HEK293 (cell line): ENCODE results near the gene PDLIM5.

Experiments used
- CTCF ChIA-PET: fragments of 350-600 bp; formaldehyde crosslinking; extraction: SDS; loops from one replicate; lab custom pipeline; 2021; ENCODE audit warnings: antibody characterized with exemption; lab: Yijun Ruan, JAX
- POLR2A ChIA-PET: fragments of 300-600 bp; formaldehyde crosslinking; extraction: SDS; loops from one replicate; lab custom pipeline; 2020; ENCODE audit warnings: antibody characterized with exemption, inconsistent platforms; lab: Yijun Ruan, JAX
- H3K27ac ChIP-seq: fragments of 200-500 bp; sonication (Bioruptor generic); 2 replicates; pipeline ENCODE4 v1.5.1; 2014; ENCODE audit warnings: low read depth, low read length, control low read depth, inconsistent platforms; ENCODE audit errors: extremely low read depth
- H3K36me3 ChIP-seq, 2 experiments: fragments of 200-500 bp in 1 of 2; sonication (Bioruptor generic) in 1 of 2; 1 replicate in 1 of 2; 2 replicates in 1 of 2; pipeline ENCODE4 v1.5.1; 2014 to 2017; ENCODE audit warnings: inconsistent platforms in 2 of 2, low read length in 2 of 2; ENCODE audit not compliant: control insufficient read depth in 2 of 2, insufficient read depth in 1 of 2
- H3K4me1 ChIP-seq: fragments of 200-500 bp; sonication (Bioruptor generic); 2 replicates; pipeline ENCODE4 v1.5.1; 2014; ENCODE audit warnings: mild to moderate bottlenecking, low read length, inconsistent platforms; ENCODE audit not compliant: control insufficient read depth, insufficient read depth
- H3K4me3 ChIP-seq: 2 replicates; pipeline ENCODE4 v1.5.1; 2011; ENCODE audit warnings: low read depth, mild to moderate bottlenecking, control low read depth, low read length, moderate library complexity
- H3K9me3 ChIP-seq: fragments of 200-500 bp; sonication (Bioruptor generic); 2 replicates; pipeline ENCODE4 v1.5.1; 2014; ENCODE audit warnings: low read depth, low read length, inconsistent platforms; ENCODE audit not compliant: control insufficient read depth, insufficient read depth
- GLI4 ChIP-seq: fragments of 450-650 bp; formaldehyde crosslinking; IDR thresholded peaks from 2 replicates; pipeline ENCODE4 v1.5.1; 2016; ENCODE audit warnings: missing biosample characterization, missing genetic modification characterization
- KLF10 ChIP-seq: fragments of 450-650 bp; IDR thresholded peaks from 2 replicates; pipeline ENCODE4 v1.5.1; 2018; ENCODE audit warnings: missing biosample characterization, mild to moderate bottlenecking, missing genetic modification characterization
- PATZ1 ChIP-seq: fragments of 450-650 bp; formaldehyde crosslinking; IDR thresholded peaks from 2 replicates; pipeline ENCODE4 v1.5.1; 2016; ENCODE audit warnings: missing biosample characterization, missing genetic modification characterization
- PRDM2 ChIP-seq: fragments of 450-650 bp; formaldehyde crosslinking; IDR thresholded peaks from 2 replicates; pipeline ENCODE4 v1.5.1; 2016; ENCODE audit warnings: missing biosample characterization, missing genetic modification characterization, borderline replicate concordance
- ZBTB10 ChIP-seq: fragments of 450-650 bp; formaldehyde crosslinking; IDR thresholded peaks from 2 replicates; pipeline ENCODE4 v1.5.1; 2016; ENCODE audit warnings: missing biosample characterization, missing genetic modification characterization
- ZBTB20 ChIP-seq: fragments of 450-650 bp; formaldehyde crosslinking; IDR thresholded peaks from 2 replicates; pipeline ENCODE4 v1.5.1; 2016; ENCODE audit warnings: missing biosample characterization, missing genetic modification characterization
- ZBTB7A ChIP-seq: fragments of 450-650 bp; formaldehyde crosslinking; IDR thresholded peaks from 2 replicates; pipeline ENCODE4 v1.5.1; 2016; ENCODE audit warnings: low read depth, missing biosample characterization, missing genetic modification characterization
- ZFHX2 ChIP-seq: fragments of 450-650 bp; formaldehyde crosslinking; conservative IDR thresholded peaks from 2 replicates; pipeline ENCODE4 v1.5.1; 2016; ENCODE audit warnings: missing biosample characterization, missing genetic modification characterization
- ZNF121 ChIP-seq: fragments of 450-650 bp; formaldehyde crosslinking; IDR thresholded peaks from 2 replicates; pipeline ENCODE4 v1.5.1; 2016; ENCODE audit warnings: missing biosample characterization, missing genetic modification characterization
- ZNF16 ChIP-seq: fragments of 450-650 bp; formaldehyde crosslinking; IDR thresholded peaks from 2 replicates; pipeline ENCODE4 v1.5.1; 2016; ENCODE audit warnings: low read depth, missing biosample characterization, missing genetic modification characterization
- ZNF19 ChIP-seq: fragments of 450-650 bp; formaldehyde crosslinking; IDR thresholded peaks from 2 replicates; pipeline ENCODE4; 2016; ENCODE audit warnings: missing biosample characterization, missing genetic modification characterization, low read depth
- ZNF274 ChIP-seq, 2 experiments: fragments of 200-500 bp in 1 of 2; fragments of 450-650 bp in 1 of 2; sonication (Bioruptor generic) in 1 of 2; formaldehyde crosslinking in 1 of 2; IDR thresholded peaks; 2 replicates each; pipeline versions ENCODE4 v1.5.1 to v1.6.1; 2014 to 2016; ENCODE audit warnings: borderline replicate concordance in 1 of 2, inconsistent platforms in 1 of 2, low read length in 1 of 2, missing biosample characterization in 1 of 2, missing genetic modification characterization in 1 of 2
- ZNF366 ChIP-seq: fragments of 450-650 bp; formaldehyde crosslinking; conservative IDR thresholded peaks from 2 replicates; pipeline ENCODE4 v1.5.1; 2016; ENCODE audit warnings: missing biosample characterization, missing genetic modification characterization
- ZNF404 ChIP-seq: fragments of 450-650 bp; formaldehyde crosslinking; IDR thresholded peaks from 2 replicates; pipeline ENCODE4 v1.5.1; 2017; ENCODE audit warnings: missing biosample characterization, missing genetic modification characterization
- ZNF48 ChIP-seq: fragments of 450-650 bp; formaldehyde crosslinking; IDR thresholded peaks from 2 replicates; pipeline ENCODE4 v1.5.1; 2016; ENCODE audit warnings: missing biosample characterization, missing genetic modification characterization
- ZNF677 ChIP-seq: fragments of 450-650 bp; IDR thresholded peaks from 2 replicates; pipeline ENCODE4 v1.5.0; 2018; ENCODE audit warnings: missing biosample characterization, mild to moderate bottlenecking, missing genetic modification characterization, moderate library complexity
- ZNF692 ChIP-seq: fragments of 450-650 bp; formaldehyde crosslinking; IDR thresholded peaks from 2 replicates; pipeline ENCODE4 v1.5.1; 2016; ENCODE audit warnings: missing biosample characterization, missing genetic modification characterization
- ZNF701 ChIP-seq: fragments of 450-650 bp; formaldehyde crosslinking; IDR thresholded peaks from 2 replicates; pipeline ENCODE4 v1.5.1; 2016; ENCODE audit warnings: missing biosample characterization, missing genetic modification characterization
- ZNF791 ChIP-seq: fragments of 450-650 bp; formaldehyde crosslinking; IDR thresholded peaks from 2 replicates; pipeline ENCODE4 v1.5.1; 2016; ENCODE audit warnings: missing biosample characterization, missing genetic modification characterization

Gene PDLIM5

GRCh38 chr4:94498502-94498901, 46.8 kb downstream of the PDLIM5 start:
- Histone ChIP-seq H3K4me1 (no peaks in the 10 kb centered on the region), H3K9me3 (no peaks in the 10 kb centered on the region), H3K36me3 (no peaks in the 10 kb centered on the region), H3K27ac (no peak overlapping the region), H3K4me3 (no peak overlapping the region)
- ChIA-PET POLR2A (no interaction called here), CTCF (no interaction called here)
- TF ChIP-seq ZNF791 (tag by site-specific recombination) = no peak
- no peak for TF ChIP-seq ZNF274 (IDR thresholded peaks at IDR 0.05; ENCODE audit: low read length)
- no peak for TF ChIP-seq ZNF274 (tag by site-specific recombination; IDR thresholded peaks at IDR 0.05; ENCODE audit: borderline replicate concordance)
- no peak for TF ChIP-seq KLF10 (tag by site-specific recombination)
- TF ChIP-seq ZNF366 = no peak
- no peak for TF ChIP-seq PATZ1 (tag by site-specific recombination)
- TF ChIP-seq PRDM2 = no peak
- TF ChIP-seq ZNF48 (tag by site-specific recombination) = no peak
- no peak for TF ChIP-seq ZNF692
- no peak for TF ChIP-seq ZBTB7A (tag by site-specific recombination)

- CTCF ChIA-PET = no interaction called here
- no peak for TF ChIP-seq ZNF677 (tag by site-specific recombination)
- TF ChIP-seq ZBTB20 = no peak
- no peak for TF ChIP-seq ZNF701 (tag by site-specific recombination)
- Histone ChIP-seq H3K27ac (no peak overlapping the region), H3K4me3 (no peak overlapping the region), H3K4me1 (no peaks in the 10 kb centered on the region), H3K9me3 (no peaks in the 10 kb centered on the region), H3K36me3 (no peaks in the 10 kb centered on the region)
- POLR2A ChIA-PET = no interaction called here
Observed at GRCh38 chr4:94500685-94501084, 48.9 kb downstream of the PDLIM5 start.

- ChIA-PET CTCF (no interaction called here), POLR2A (no interaction called here)
- no peak overlapping the region for H3K27ac ChIP-seq
- no peak overlapping the region for H3K4me3 ChIP-seq
- H3K36me3 ChIP-seq = no peaks in the 10 kb centered on the region
- H3K9me3 ChIP-seq = no peaks in the 10 kb centered on the region
- no peaks in the 10 kb centered on the region for H3K4me1 ChIP-seq
- TF ChIP-seq ZFHX2 = no peak
- no peak for TF ChIP-seq GLI4
- TF ChIP-seq ZNF16 (tag by site-specific recombination) = no peak
- no peak for TF ChIP-seq ZNF121 (tag by site-specific recombination)
- no peak for TF ChIP-seq ZBTB10
- TF ChIP-seq ZNF404 (tag by site-specific recombination) = no peak
- no peak for TF ChIP-seq ZNF19
Observed at GRCh38 chr4:94504545-94504944, 52.8 kb downstream of the PDLIM5 start.
